Skeletal muscle tissue (tissue), 4 donors: ENCODE data around the gene KHDC4. TPM values are rescaled to one million over a fixed set of nuclear protein-coding genes. Genes with fewer than 3 reads are reported as not detected.

Experiments
- H3K27ac ChIP-seq: one replicate; pipeline ENCODE4 v1.7.0; 2013; ENCODE audit warnings: mild to moderate bottlenecking, low read depth, low read length, inconsistent platforms
- H3K27me3 ChIP-seq, 3 donors: one replicate each; pipeline ENCODE4 v1.7.0; 2013; ENCODE audit warnings: low read length in 3 of 3; ENCODE audit not compliant: control insufficient read depth in 3 of 3, insufficient read depth in 3 of 3
- H3K36me3 ChIP-seq, 3 donors: one replicate each; pipeline ENCODE4 v1.7.0; 2013; ENCODE audit warnings: low read length in 3 of 3; ENCODE audit not compliant: control insufficient read depth in 3 of 3, insufficient read depth in 3 of 3
- H3K4me1 ChIP-seq, 3 donors: one replicate each; pipeline ENCODE4 v1.7.0; 2013; ENCODE audit warnings: low read length in 3 of 3, mild to moderate bottlenecking in 3 of 3; ENCODE audit not compliant: control insufficient read depth in 3 of 3, insufficient read depth in 3 of 3
- H3K4me3 ChIP-seq, 3 donors: one replicate each; pipeline ENCODE4 v1.7.0; 2013; ENCODE audit warnings: low read length in 3 of 3
- H3K9ac ChIP-seq, 3 donors: one replicate each; pipeline ENCODE4 v1.7.0; 2013; ENCODE audit warnings: low read length in 3 of 3, mild to moderate bottlenecking in 3 of 3, moderate library complexity in 2 of 3, low read depth in 1 of 3
- H3K9me3 ChIP-seq, 3 donors: one replicate each; pipeline ENCODE4 v1.7.0; 2013; ENCODE audit warnings: low read length in 3 of 3; ENCODE audit not compliant: control insufficient read depth in 3 of 3
- total RNA-seq: library from RNA; depleted of rRNA; stranded (reverse); fragments of >200 nt; gene quantifications from one replicate; pipeline ENCODE4 v1.2.3, GENCODE V29; 2014
- donor health status: Osteomylitis.

KHDC4 gene
- total RNA-seq, 1 donor from 2014 or later: 26.6 TPM

- Histone ChIP-seq H3K27me3 (no peaks in the 10 kb centered on the region), H3K4me3 (peak overlapping the region; percentile 26 to 58 (median 51)), H3K9me3 (no peaks in the 10 kb centered on the region), H3K9ac (peak overlapping the region; percentile 57 to 76 (median 62)), H3K36me3 (peaks cover 29 to 37% (median 30%) of the 10 kb centered on the region in 3 donors), H3K27ac (peak overlapping the region; percentile 92), H3K4me1 (peaks cover 69 to 72% (median 69%) of the 10 kb centered on the region in 3 donors)
Observed at GRCh38 chr1:155968670-155969069, 34.5 kb upstream of the KHDC4 start.

DNA sequence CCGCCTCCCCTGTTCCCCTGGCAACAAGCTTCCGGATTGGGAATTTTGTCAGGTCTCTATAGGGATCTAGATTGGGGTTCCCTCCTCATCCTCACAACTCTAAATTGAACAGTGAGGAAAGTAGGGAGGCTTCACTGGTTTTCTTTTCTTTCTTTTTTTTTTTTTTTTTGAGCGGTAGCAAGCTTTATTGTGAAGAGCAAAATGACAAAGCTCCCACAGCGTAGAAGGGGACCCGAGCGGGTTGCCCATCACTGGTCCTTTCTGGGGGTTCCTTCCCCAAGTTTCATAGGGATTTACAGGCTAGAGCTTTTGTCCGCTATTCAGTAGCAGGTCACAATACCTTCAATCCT, 33.8 kb upstream of the KHDC4 start:
- peaks cover 66 to 69% (median 68%) of the 10 kb centered on the region in 3 donors for H3K4me1 ChIP-seq
- peak overlapping the region; percentile 57 to 76 (median 62) for H3K9ac ChIP-seq
- peak overlapping the region; percentile 92 for H3K27ac ChIP-seq
- peak overlapping the region; percentile 16 to 58 (median 49) for H3K4me3 ChIP-seq
- peaks cover 30 to 39% (median 31%) of the 10 kb centered on the region in 3 donors for H3K36me3 ChIP-seq
- H3K9me3 ChIP-seq: no peaks in the 10 kb centered on the region
- H3K27me3 ChIP-seq: no peaks in the 10 kb centered on the region

DNA sequence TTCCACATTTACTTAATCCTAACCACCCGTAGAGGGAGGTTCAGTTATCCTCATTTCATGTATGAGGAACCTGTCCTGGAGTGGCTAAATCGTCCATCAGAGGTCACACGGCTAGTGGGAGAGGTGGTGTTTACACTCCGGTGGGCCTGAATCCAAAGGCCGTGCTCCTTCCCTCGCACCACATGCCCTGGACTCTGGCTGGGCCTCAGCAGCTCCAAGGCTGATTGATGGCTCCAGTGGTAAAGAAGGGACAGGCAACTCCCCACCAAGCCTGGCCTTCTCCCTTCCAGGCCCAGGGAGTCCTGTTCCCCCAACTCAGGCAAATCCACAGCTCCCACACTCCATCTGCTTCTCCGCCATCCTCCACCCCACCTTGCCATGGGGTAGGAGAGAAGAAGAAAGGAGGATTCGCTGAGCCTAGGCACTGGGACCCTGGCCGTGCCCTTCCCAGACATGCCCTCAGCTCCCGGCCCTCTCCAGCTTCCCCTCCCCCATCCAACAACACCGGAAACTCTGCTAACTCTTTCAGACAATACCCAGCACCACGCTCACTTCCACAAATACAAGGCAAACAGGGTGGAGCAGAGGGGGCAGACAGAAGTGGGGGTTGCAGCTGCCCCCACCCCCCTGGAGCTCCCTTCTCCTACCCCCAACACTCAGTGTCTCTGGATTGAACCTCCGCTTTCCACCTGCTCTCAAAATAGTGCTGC, 33.3 kb upstream of the KHDC4 start:
- H3K4me3 ChIP-seq: peak overlapping the region; percentile 43 to 54 (median 49)

GRCh38 chr1:155966750-155967149, 32.5 kb upstream of the KHDC4 start:
- Histone ChIP-seq H3K36me3 (peaks cover 42 to 52% (median 44%) of the 10 kb centered on the region in 3 donors), H3K4me3 (peak overlapping the region; percentile 19 to 43 (median 35)), H3K9ac (peak overlapping the region; percentile 41 to 76 (median 57)), H3K4me1 (peaks cover 62 to 69% (median 69%) of the 10 kb centered on the region in 3 donors), H3K27ac (peak overlapping the region; percentile 92), H3K27me3 (no peaks in the 10 kb centered on the region), H3K9me3 (no peaks in the 10 kb centered on the region)

More for the DNA sequence above, 33.3 kb upstream of the KHDC4 start:
- peak overlapping the region; percentile 92 for H3K27ac ChIP-seq
- H3K4me1 ChIP-seq: peaks cover 65 to 69% (median 69%) of the 10 kb centered on the region in 3 donors
- no peaks in the 10 kb centered on the region for H3K9me3 ChIP-seq
- H3K36me3 ChIP-seq: peaks cover 35 to 44% (median 37%) of the 10 kb centered on the region in 3 donors
- H3K9ac ChIP-seq: peak overlapping the region; percentile 57 to 76 (median 62)
- no peaks in the 10 kb centered on the region for H3K27me3 ChIP-seq

- Histone ChIP-seq H3K36me3 (peaks cover 47 to 56% (median 48%) of the 10 kb centered on the region in 3 donors), H3K27me3 (no peaks in the 10 kb centered on the region), H3K27ac (peak overlapping the region; percentile 92), H3K9me3 (no peaks in the 10 kb centered on the region), H3K4me1 (peaks cover 65 to 73% (median 72%) of the 10 kb centered on the region in 3 donors), H3K9ac (peak overlapping the region; percentile 30 to 76 (median 41)), H3K4me3 (no peak overlapping the region)
Observed at GRCh38 chr1:155966135-155966534, 31.9 kb upstream of the KHDC4 start.

DNA sequence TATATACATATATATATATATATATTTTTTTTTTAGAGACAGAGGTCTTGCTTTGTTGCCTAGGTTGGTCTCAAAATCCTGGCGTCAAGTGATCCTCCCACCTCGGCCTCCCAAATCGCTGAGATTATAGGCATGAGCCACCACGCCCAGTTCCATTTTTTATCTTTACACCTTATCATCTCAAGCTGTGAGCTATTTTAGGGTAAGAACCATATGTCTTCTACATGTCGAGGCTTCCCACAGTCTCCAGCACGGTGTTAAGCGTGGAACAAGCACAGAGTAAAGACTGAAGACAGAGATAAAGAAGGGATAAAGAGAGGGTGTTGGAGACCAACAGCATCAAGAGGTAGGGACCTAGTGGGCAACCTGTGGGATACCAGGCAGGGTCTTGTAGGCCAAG, 30.0 kb upstream of the KHDC4 start:
- no peak overlapping the region for H3K27ac ChIP-seq
- H3K9ac ChIP-seq: no peak overlapping the region
- peaks cover 51 to 68% (median 65%) of the 10 kb centered on the region in 3 donors for H3K36me3 ChIP-seq
- H3K9me3 ChIP-seq: no peaks in the 10 kb centered on the region
- H3K4me1 ChIP-seq: peaks cover 57 to 67% (median 65%) of the 10 kb centered on the region in 3 donors
- H3K27me3 ChIP-seq: no peaks in the 10 kb centered on the region
- no peak overlapping the region for H3K4me3 ChIP-seq

- Histone ChIP-seq H3K36me3 (peaks cover 48 to 74% (median 73%) of the 10 kb centered on the region in 3 donors), H3K9ac (peak overlapping the region in 1 of 3 donors; percentile 54), H3K4me1 (peaks cover 47 to 52% (median 50%) of the 10 kb centered on the region in 3 donors), H3K27me3 (no peaks in the 10 kb centered on the region), H3K27ac (peak overlapping the region; percentile 51), H3K9me3 (no peaks in the 10 kb centered on the region), H3K4me3 (no peak overlapping the region)
Observed at GRCh38 chr1:155962599-155963211, 28.5 kb upstream of the KHDC4 start.

DNA sequence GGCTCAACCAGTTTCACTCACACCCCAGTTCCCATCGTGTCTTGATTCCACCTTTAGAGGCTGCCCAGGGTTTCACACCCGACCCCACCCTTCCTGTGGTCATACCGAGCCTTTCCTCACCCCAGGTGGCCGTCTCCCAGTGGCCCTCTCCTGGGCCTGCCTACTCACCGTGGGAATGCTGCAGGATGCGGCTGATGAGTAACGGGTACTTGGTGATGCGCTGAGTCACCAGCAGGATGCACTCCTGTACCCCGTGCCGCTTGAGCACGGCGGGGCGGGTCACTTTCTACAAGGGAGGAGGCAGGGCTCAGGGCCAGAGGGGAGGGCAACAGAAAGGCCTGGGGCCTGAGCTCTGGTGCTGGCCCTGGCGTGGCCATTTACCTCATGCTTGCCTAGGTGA, 27.7 kb upstream of the KHDC4 start:
- Histone ChIP-seq H3K4me3 (no peak overlapping the region), H3K27ac (peak overlapping the region; percentile 51), H3K9me3 (no peaks in the 10 kb centered on the region), H3K9ac (peak overlapping the region in 1 of 3 donors; percentile 45), H3K36me3 (peaks cover 56 to 79% (median 77%) of the 10 kb centered on the region in 3 donors), H3K4me1 (peaks cover 42 to 44% (median 44%) of the 10 kb centered on the region in 3 donors), H3K27me3 (no peaks in the 10 kb centered on the region)

DNA sequence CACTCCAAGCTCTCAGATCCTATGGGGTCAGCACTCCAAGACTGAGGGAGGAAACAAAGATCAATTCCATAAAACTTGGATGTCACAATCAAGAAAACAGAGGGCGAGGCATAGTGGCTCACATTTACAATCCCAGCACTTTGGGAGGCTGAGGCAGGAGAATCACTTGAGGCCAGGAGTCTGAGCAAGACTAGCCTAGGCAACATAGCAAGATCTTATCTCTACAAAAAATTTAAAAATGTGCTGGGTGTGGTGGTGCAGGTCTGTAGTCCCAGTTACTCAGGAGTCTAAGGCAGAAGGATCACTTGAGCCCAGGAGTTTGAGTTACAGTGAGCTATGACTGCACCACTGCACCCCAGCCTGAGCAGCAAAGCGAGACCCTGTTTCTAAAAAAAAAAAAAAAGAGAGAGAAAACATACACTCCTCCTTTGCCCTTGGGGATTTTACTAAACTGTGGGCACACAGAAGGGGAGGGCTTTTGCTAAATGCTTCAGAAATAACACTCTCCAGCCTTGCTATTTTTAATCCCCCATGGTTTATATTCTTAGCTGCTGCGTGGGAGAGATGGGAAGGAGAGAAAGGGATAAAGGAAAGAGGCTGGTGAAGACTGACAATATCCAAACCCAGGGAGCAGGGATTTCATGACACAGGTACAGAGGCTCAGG, 26.0 kb upstream of the KHDC4 start:
- Histone ChIP-seq H3K36me3 (peaks cover 46 to 74% (median 66%) of the 10 kb centered on the region in 3 donors), H3K4me3 (no peak overlapping the region), H3K27ac (peak overlapping the region; percentile 45), H3K4me1 (peaks cover 32 to 34% (median 33%) of the 10 kb centered on the region in 3 donors), H3K27me3 (no peaks in the 10 kb centered on the region), H3K9me3 (no peaks in the 10 kb centered on the region), H3K9ac (peak overlapping the region in 2 of 3 donors; percentile 20 to 64)
